Smooth muscle cell (in vitro differentiated cells): ENCODE results near the gene EHBP1L1. TPM values are rescaled to one million over a fixed set of nuclear protein-coding genes. Genes with fewer than 3 reads are reported as not detected.

Experiments used
- DNase-seq: peaks from one replicate; lab custom pipeline; 2025; ENCODE audit not compliant: unreplicated experiment; lab: John Stamatoyannopoulos, UW
- H2AFZ ChIP-seq: fragments of 200-600 bp; sonication (generic); 2 replicates; pipeline ENCODE4 v1.6.0; 2016; ENCODE audit warnings: antibody characterized with exemption, low read depth, mild to moderate bottlenecking
- H3F3A ChIP-seq: fragments of 200-600 bp; sonication (generic); 2 replicates; pipeline ENCODE4 v1.6.0; 2017; ENCODE audit warnings: antibody characterized with exemption, low read depth
- H3K27ac ChIP-seq: fragments of 200-600 bp; sonication (generic); 2 replicates; pipeline ENCODE4 v1.5.1; 2016; ENCODE audit warnings: low read depth, mild to moderate bottlenecking
- H3K27me3 ChIP-seq: fragments of 200-600 bp; sonication (generic); 2 replicates; pipeline ENCODE4 v1.6.1; 2016; ENCODE audit warnings: low read depth, mild to moderate bottlenecking
- H3K36me3 ChIP-seq: fragments of 200-600 bp; sonication (generic); 2 replicates; pipeline ENCODE4 v1.5.1; 2016; ENCODE audit warnings: low read depth
- H3K4me1 ChIP-seq: fragments of 200-600 bp; sonication (generic); 2 replicates; pipeline ENCODE4 v1.5.1; 2016; ENCODE audit warnings: low read depth
- H3K4me2 ChIP-seq: fragments of 200-600 bp; sonication (generic); 2 replicates; pipeline ENCODE4 v1.6.0; 2016; ENCODE audit warnings: mild to moderate bottlenecking
- H3K4me3 ChIP-seq: fragments of 200-600 bp; sonication (generic); 2 replicates; pipeline ENCODE4 v1.5.1; 2016; ENCODE audit warnings: mild to moderate bottlenecking
- H3K79me2 ChIP-seq: fragments of 200-600 bp; sonication (generic); 2 replicates; pipeline ENCODE4 v1.6.0; 2016; ENCODE audit warnings: low read depth, mild to moderate bottlenecking
- H3K9ac ChIP-seq: fragments of 200-600 bp; sonication (generic); 2 replicates; pipeline ENCODE4 v1.6.0; 2016; ENCODE audit warnings: low read depth
- H3K9me3 ChIP-seq: fragments of 200-600 bp; sonication (generic); replicated peaks from 2 replicates; pipeline ENCODE4 v1.5.1; 2016; ENCODE audit warnings: low read depth
- H4K20me1 ChIP-seq: fragments of 200-600 bp; sonication (generic); 2 replicates; pipeline ENCODE4 v1.6.0; 2016; ENCODE audit warnings: low read depth
- WGBS: methylation state at CpG from one replicate; pipeline ENCODE4 v1.1.7; 2016; ENCODE audit warnings: low lambda C conversion rate; 5-methylcytosine and 5-hydroxymethylcytosine counted together
- polyA plus RNA-seq: library from polyadenylated mRNA; unstranded; fragments of >200 nt; fragmentation: Nextera tagmentation; extraction: Ambion mirVana; gene quantifications from 2 replicates; pipeline ENCODE4 v1.2.1, GENCODE V29; 2016
- total RNA-seq: library from RNA; depleted of rRNA; stranded (reverse); fragments of >200 nt; gene quantifications from 2 replicates; pipeline ENCODE4 v1.2.3, GENCODE V29; 2014
- TF ChIP-seq, protein P1 (sequence below): fragments of 200-600 bp; sonication (generic); IDR thresholded peaks from 2 replicates; pipeline ENCODE4 v1.5.1; 2017; ENCODE audit warnings: borderline replicate concordance, mild to moderate bottlenecking, antibody characterized with exemption; ENCODE audit not compliant: insufficient read depth, poor library complexity, severe bottlenecking

EHBP1L1 gene
- total and polyA plus RNA-seq, 2 experiments from 2014 or later = 5.1 to 29.5 TPM

DNA sequence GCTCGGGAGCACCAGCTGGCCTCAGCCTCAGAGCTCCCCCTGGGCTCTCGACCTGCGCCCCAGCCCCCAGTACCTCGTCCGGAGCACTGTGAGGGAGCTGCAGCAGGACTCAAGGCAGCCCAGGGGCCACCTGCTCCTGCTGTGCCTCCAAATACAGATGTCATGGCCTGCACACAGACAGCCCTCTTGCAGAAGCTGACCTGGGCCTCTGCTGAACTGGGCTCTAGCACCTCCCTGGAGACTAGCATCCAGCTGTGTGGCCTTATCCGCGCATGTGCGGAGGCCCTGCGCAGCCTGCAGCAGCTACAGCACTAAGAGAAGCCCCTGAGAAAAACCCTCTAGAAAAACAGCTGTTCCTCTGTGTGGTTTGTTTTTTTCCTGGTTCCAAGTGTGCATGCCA is 4.4 kb upstream of the EHBP1L1 start:
- Histone ChIP-seq H3K27ac (peak overlapping the region; percentile 89), H3K4me1 (peaks cover 32% of the 10 kb centered on the region), H3K9ac (peak overlapping the region; percentile 92), H3K27me3 (no peaks in the 10 kb centered on the region), H2AFZ (no peak overlapping the region), H3K36me3 (no peaks in the 10 kb centered on the region), H3K79me2 (peaks cover 52% of the 10 kb centered on the region), H4K20me1 (peaks cover 16% of the 10 kb centered on the region), H3K9me3 (no peaks in the 10 kb centered on the region), H3K4me3 (peak overlapping the region; percentile 90), H3F3A (peaks cover 23% of the 10 kb centered on the region), H3K4me2 (peak overlapping the region; percentile 87)
- no peak for DNase-seq
- WGBS = 91% methylated on average over 9 of the region's 9 CpGs
- TF ChIP-seq, protein P1, sequence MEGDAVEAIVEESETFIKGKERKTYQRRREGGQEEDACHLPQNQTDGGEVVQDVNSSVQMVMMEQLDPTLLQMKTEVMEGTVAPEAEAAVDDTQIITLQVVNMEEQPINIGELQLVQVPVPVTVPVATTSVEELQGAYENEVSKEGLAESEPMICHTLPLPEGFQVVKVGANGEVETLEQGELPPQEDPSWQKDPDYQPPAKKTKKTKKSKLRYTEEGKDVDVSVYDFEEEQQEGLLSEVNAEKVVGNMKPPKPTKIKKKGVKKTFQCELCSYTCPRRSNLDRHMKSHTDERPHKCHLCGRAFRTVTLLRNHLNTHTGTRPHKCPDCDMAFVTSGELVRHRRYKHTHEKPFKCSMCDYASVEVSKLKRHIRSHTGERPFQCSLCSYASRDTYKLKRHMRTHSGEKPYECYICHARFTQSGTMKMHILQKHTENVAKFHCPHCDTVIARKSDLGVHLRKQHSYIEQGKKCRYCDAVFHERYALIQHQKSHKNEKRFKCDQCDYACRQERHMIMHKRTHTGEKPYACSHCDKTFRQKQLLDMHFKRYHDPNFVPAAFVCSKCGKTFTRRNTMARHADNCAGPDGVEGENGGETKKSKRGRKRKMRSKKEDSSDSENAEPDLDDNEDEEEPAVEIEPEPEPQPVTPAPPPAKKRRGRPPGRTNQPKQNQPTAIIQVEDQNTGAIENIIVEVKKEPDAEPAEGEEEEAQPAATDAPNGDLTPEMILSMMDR = no peak

DNA sequence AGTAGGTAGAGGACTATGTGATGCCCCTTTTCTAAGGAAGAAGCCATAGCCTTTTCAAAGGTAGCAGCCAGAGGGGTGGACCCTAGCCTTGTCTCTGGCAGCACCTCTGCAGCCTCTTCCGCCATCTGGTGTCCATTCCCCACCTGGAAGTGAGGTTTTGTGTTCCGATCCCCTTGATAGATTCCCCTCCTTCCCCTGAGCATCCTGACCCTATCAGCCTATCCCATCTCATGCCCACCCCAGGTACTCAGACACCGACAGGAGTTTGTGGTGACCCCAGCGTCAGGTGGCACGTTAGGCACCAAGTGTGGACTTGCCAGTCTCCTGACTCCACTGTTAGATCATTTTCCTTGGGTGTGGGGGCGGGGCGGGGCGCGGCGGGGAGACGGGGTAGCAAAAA is 3.9 kb upstream of the EHBP1L1 start:
- peaks cover 16% of the 10 kb centered on the region for H4K20me1 ChIP-seq
- peaks cover 47% of the 10 kb centered on the region for H3K79me2 ChIP-seq
- H2AFZ ChIP-seq = no peak overlapping the region
- peak overlapping the region; percentile 89 for H3K27ac ChIP-seq
- H3K27me3 ChIP-seq = no peaks in the 10 kb centered on the region
- DNase-seq = no peak
- H3K4me2 ChIP-seq = peak overlapping the region; percentile 87
- H3F3A ChIP-seq = peaks cover 24% of the 10 kb centered on the region
- peak overlapping the region; percentile 90 for H3K4me3 ChIP-seq
- H3K36me3 ChIP-seq = no peaks in the 10 kb centered on the region
- H3K9me3 ChIP-seq = no peaks in the 10 kb centered on the region
- TF ChIP-seq, protein P1 = peak; percentile 33
- peaks cover 33% of the 10 kb centered on the region for H3K4me1 ChIP-seq
- H3K9ac ChIP-seq = peak overlapping the region; percentile 42
- WGBS = 14% methylated on average over 6 of the region's 11 CpGs

DNA sequence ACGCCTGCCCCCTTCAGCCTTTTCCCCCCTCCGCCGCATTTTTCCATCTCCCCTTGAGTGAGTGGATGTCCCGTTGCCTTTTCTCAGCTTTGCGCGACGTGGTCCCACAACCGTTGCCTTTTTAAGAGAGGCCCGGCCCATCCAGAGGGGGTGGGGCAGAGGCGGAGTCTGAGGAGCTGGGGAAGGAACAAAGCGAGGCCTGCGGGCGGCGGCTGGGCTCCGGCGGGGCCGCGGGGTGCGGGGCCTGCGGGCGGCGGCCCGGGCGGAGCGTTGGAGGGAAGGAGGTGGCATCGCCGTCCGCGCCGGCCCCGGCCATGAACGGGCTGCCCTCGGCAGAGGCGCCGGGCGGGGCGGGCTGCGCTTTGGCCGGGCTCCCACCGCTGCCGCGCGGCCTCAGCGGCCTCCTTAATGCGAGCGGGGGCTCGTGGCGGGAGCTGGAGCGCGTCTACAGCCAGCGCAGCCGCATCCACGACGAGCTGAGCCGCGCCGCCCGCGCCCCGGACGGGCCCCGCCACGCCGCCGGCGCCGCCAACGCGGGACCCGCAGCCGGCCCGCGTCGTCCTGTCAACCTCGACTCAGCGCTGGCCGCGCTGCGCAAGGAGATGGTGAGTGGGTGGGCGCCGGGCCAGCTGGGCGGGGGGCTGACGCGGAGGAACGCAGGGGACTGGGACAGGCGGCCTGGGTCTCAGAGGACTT is 3.3 kb upstream of the EHBP1L1 start, which contains the start of gene FAM89B:
Gene FAM89B (plus strand): TSS at position 183 of the 696 bp plus-strand sequence. CDS start 132 bp downstream, at position 315.
- peaks cover 24% of the 10 kb centered on the region for H3F3A ChIP-seq
- H3K36me3 ChIP-seq = no peaks in the 10 kb centered on the region
- TF ChIP-seq, protein P1 = no peak
- peak; percentile 54 for DNase-seq
- peak within 1 kb of the TSS; percentile 92 for H3K9ac ChIP-seq
- no peaks in the 10 kb centered on the region for H3K9me3 ChIP-seq
- H2AFZ ChIP-seq = no peak within 1 kb of the TSS
- WGBS = under 1% methylated on average over 55 of the region's 86 CpGs
- H4K20me1 ChIP-seq = peaks cover 16% of the 10 kb centered on the region
- peaks cover 33% of the 10 kb centered on the region for H3K4me1 ChIP-seq
- peak within 1 kb of the TSS; percentile 89 for H3K27ac ChIP-seq
- peaks cover 41% of the 10 kb centered on the region for H3K79me2 ChIP-seq
- H3K27me3 ChIP-seq = no peaks in the 10 kb centered on the region
- H3K4me3 ChIP-seq = peak within 1 kb of the TSS; percentile 90
- H3K4me2 ChIP-seq = peak within 1 kb of the TSS; percentile 87
